ENCODE measurements around the gene SHFL.

DNA sequence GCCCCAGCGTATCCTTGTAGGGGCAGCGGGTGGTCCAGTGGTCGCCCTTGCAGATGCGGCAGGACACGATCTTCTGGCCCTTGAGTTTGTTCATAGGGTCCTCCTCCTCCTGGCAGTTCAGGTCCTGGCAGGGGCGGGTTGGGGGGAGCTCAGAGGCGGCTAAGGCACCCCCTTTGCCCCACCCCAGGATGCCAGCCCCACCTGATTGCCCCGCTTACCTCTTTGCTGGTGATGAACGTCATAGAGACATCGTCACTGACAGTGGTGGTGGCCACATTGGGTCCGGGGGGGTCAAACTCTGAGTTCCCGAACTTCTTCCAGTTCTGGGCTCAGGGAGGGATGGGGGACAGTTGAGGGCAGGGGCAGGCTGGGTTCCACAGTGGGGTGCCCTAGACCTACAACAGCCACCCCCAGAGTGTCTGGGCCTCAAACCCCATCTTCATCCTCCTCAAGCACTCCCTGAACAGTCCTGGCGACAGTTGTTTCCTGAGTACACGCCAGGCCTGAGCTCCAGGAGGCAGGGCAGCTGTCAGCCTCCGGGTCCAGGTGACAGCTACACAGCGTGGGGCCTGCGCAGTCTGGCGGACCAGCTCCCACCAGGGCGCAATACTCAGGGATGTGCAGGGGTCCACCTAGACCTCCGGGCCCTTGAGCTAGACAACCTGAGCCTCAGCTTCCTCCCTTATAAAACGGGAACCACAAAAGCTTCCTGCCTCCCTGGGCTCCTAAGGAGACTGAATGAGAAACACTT, 30.9 kb downstream of the SHFL start:
- TF ChIP-seq, protein P1, sequence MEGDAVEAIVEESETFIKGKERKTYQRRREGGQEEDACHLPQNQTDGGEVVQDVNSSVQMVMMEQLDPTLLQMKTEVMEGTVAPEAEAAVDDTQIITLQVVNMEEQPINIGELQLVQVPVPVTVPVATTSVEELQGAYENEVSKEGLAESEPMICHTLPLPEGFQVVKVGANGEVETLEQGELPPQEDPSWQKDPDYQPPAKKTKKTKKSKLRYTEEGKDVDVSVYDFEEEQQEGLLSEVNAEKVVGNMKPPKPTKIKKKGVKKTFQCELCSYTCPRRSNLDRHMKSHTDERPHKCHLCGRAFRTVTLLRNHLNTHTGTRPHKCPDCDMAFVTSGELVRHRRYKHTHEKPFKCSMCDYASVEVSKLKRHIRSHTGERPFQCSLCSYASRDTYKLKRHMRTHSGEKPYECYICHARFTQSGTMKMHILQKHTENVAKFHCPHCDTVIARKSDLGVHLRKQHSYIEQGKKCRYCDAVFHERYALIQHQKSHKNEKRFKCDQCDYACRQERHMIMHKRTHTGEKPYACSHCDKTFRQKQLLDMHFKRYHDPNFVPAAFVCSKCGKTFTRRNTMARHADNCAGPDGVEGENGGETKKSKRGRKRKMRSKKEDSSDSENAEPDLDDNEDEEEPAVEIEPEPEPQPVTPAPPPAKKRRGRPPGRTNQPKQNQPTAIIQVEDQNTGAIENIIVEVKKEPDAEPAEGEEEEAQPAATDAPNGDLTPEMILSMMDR (conservative IDR thresholded peaks at IDR 0.05; ENCODE audit: low read depth, low read length) = no peak
- TF ChIP-seq EZH2 (IDR thresholded peaks at IDR 0.05; ENCODE audit: low read length, unreplicated experiment) = no peak
- no peak for TF ChIP-seq EZH2phosphoT487 (IDR thresholded peaks at IDR 0.05; ENCODE audit: borderline replicate concordance, low read length)
